Measurements from ENCODE around the gene RAB1B. TPM values are rescaled to one million over a fixed set of nuclear protein-coding genes. Genes with fewer than 3 reads are reported as not detected.
"Not testable (repeated sequence)": the region's sequence is repeated elsewhere in the genome, so short reads cannot be mapped to it uniquely, and the experiment has no call there.

RAB1B gene
- total RNA-seq, 1 experiment from 2014 or later = 55.4 TPM

- no peak for DNase-seq (ENCODE audit: low read depth)
- in situ Hi-C loops (cut with HindIII; ENCODE audit: low pct_unique_long_range_greater_than_20kb, low sequenced_read_pairs) = no loop called here
Observed at GRCh38 chr11:66263785-66264184, 4.7 kb upstream of the RAB1B start.

- in situ Hi-C loops (cut with HindIII; ENCODE audit: low pct_unique_long_range_greater_than_20kb, low sequenced_read_pairs) = no loop called here
- no peak for DNase-seq (ENCODE audit: low read depth)
Observed at GRCh38 chr11:66264383-66264782, 4.1 kb upstream of the RAB1B start.

- in situ Hi-C loops (cut with HindIII; ENCODE audit: low pct_unique_long_range_greater_than_20kb, low sequenced_read_pairs) = no loop called here
Observed at GRCh38 chr11:66264914-66265313, 3.5 kb upstream of the RAB1B start.

DNA sequence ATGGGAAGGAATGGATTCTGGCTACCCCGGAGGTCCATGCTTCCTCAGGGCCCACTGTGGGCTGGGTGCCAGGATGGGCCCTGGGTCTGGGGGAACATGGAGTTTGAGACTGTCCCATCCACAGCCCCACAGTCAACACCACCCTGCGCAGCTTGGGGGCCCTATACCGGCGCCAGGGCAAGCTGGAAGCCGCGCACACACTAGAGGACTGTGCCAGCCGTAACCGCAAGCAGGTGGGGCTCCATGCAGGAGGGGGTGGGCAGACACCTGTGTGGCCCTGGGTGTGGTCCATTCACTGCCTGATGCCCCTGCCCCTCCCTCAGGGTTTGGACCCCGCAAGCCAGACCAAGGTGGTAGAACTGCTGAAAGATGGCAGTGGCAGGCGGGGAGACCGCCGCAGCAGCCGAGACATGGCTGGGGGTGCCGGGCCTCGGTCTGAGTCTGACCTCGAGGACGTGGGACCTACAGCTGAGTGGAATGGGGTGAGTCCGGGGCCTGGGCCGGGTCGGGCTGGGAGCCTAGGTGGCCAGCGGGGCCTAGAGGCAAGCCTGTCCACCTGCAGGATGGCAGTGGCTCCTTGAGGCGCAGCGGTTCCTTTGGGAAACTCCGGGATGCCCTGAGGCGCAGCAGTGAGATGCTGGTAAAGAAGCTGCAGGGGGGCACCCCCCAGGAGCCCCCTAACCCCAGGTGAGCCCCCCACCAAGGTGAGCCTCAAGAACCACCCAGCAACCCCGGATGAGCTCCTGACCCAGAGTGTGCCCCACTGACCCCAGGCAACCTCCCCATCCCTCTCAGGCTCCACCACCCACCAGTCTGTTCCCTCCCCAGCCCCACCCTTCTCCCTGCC is 2.7 kb upstream of the RAB1B start:
- no peak for DNase-seq (ENCODE audit: low read depth)
- in situ Hi-C loops (cut with HindIII; ENCODE audit: low pct_unique_long_range_greater_than_20kb, low sequenced_read_pairs) = no loop called here

More at GRCh38 chr11:66264914-66265313, 3.5 kb upstream of the RAB1B start:
- DNase-seq (ENCODE audit: low read depth) = no peak

GRCh38 chr11:66266378-66267038 is 1.9 kb upstream of the RAB1B start:
- in situ Hi-C loops (cut with HindIII; ENCODE audit: low pct_unique_long_range_greater_than_20kb, low sequenced_read_pairs) = no loop called here

DNA sequence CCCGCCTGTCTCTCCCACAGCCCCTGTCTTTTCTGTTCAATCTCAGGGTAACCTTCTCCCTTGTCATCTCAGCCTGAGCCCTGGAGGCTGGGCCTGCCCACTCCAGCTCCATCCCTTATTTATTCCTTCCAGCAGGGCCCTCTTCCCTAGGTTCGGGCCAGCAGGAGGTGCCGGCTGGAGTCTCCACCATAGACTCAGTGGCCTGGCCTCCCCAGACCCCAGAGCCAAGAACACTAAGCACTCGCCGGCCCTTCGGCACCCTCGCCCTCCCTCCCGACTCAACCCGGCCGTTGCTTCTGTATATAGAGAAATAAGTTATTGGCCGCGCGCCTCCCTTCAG is 1.4 kb upstream of the RAB1B start:
- DNase-seq (ENCODE audit: low read depth) = no peak

More at GRCh38 chr11:66266378-66267038, 1.9 kb upstream of the RAB1B start:
- no peak for DNase-seq (ENCODE audit: low read depth)

DNA sequence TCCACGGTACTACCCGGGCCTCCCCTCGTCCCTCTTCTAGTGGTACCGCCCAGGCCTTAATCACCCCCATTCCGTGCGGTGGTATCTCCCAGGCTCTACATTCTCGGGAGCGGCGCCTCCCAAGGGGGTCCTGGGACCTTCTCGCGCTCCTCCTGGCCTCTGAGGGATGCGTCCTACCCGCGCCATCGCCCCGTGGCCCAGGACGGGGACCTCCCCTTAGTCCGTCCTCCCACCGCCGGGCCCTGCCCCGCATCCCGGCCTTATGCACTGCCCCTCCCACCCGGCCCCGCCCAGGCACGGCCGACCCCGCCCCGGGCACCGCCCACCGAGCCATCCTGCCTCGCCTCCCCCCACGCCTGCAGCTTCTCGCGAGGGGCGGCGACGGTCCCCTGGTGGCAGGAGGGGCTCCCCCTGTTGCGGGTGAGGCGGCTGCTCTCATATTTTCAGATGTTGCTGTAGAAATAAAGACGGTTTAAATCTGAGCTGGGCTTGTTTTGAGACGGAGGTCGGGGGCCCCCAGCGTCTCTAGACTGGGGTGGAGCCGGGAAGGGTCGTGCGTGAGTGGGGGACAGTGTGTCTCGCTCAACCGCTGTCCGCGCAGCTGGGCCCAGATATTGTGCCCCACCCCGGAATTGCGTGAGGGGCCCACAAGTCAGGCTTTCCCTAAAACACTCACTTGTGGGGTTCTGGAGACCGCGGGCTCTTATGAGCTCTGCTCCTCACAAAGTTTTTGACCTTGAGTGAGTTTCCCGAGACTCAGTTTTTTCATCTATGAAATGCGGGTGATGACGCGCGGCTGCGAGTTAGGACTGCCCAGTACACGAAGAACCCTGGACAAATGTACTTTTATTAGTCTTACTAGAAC is 828 bp upstream of the RAB1B start:
- in situ Hi-C loops (cut with HindIII; ENCODE audit: low pct_unique_long_range_greater_than_20kb, low sequenced_read_pairs) = no loop called here
- DNase-seq (ENCODE audit: low read depth) = peak; percentile 67

More for the DNA sequence above, 1.4 kb upstream of the RAB1B start:
- in situ Hi-C loops (cut with HindIII; ENCODE audit: low pct_unique_long_range_greater_than_20kb, low sequenced_read_pairs) = no loop called here

DNA sequence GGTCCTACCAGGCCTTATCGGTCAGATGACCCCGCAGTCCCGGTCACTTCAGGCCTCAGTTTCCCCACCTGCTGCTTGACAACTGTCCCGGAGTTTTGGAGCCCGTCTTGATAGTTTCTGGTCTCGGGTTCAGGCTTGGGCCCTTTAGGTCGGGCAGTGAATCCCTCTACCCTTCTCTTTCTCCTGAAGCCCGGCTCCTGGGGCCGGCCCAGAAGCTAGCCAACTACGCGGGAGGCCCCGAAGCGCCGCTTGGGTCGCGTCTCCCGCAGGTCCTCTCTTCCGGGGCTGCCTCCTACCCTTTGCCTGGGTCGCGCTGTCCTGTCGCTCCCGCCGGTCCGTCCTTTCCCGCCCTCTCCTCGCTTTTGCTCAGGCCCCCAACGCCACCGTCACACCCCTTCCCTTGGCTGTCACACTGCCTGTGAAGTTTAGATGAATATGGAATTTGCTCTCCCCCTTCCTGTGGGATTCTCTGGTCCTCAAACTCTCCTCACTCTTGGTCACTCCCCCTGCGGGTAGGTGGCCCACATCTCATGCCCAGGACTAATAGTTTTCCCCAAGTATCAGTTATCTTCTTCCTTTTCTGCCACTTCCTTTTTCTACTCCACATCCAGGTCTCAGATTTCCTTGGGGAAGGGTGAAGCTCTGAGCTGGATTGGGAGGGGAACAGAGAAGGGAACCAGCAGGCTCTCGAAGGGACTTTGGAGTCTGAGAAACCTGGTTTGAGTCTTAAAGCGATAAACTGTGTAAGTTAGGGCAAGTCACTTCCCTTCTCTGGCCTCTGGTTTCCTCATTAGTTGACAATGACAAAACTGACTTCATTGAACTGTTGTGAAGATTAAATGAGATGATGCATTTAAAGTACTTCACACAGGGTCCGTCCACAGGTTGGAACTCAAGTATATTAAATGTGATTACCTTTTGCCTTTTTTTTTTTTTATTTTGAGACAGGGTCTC is 790 bp downstream of the RAB1B start:
- peak; percentile 21 for DNase-seq (ENCODE audit: low read depth)
- in situ Hi-C loops (cut with HindIII; ENCODE audit: low pct_unique_long_range_greater_than_20kb, low sequenced_read_pairs) = no loop called here

DNA sequence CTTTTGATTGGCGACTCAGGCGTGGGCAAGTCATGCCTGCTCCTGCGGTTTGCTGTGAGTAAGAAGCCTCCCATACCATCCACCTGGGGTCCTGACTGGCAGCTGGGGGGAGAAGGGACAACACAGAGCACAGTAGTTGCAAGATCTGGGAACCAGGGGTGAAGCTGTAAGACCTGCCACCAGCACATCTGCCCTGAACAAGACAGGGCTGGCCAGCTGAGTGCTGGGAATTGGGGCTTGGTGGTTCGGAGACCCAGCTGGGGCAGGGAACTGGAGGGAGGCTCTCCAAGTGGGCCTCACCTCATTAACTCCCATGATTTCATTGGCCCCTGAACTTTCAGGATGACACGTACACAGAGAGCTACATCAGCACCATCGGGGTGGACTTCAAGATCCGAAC is 3.4 kb downstream of the RAB1B start:
- in situ Hi-C loops (cut with HindIII; ENCODE audit: low pct_unique_long_range_greater_than_20kb, low sequenced_read_pairs) = no loop called here

DNA sequence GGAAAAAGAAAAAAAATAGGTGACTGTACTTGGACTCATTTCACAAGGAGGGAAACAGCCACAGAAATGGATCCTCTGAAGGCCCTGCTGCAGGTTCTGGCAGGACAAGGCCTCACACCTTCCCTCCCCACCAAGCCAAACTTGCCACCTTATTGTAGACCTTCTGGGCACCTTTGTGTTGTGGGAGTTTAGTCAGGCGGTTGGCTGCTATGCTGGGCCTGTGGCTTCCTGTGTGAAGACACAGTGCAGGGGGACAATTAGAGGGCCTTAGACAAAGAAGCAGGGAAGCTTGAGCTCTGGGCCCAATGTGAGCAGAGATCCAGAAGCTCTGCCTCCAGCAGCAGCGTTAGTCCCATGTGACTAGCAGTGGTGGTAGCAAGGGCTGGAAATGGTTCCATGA is 4.2 kb downstream of the RAB1B start:
- in situ Hi-C loops (cut with HindIII; ENCODE audit: low pct_unique_long_range_greater_than_20kb, low sequenced_read_pairs) = no loop called here

More for the DNA sequence above, 3.4 kb downstream of the RAB1B start:
- no peak for DNase-seq (ENCODE audit: low read depth)

DNA sequence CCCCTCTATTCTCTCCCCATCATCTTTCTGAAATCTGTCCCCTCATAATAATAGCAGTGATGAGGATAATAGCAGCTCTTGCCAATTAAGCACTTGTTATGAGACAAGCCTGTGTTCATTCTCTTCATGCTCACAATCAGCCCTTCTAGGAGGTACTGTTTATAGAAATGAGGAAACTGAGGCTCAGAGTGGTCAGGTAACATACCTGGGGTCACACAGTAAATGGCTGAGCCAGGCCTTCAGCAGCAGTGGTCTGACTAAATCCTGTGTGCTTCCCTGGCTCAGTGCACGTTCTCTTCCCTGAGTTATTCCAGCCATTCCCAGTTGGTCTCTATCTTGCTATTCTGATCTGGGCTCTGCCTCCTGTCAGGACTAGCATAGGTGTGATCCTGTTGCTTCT is 5.8 kb downstream of the RAB1B start:
- no peak for DNase-seq (ENCODE audit: low read depth)
- in situ Hi-C loops (cut with HindIII; ENCODE audit: low pct_unique_long_range_greater_than_20kb, low sequenced_read_pairs) = no loop called here

More for the DNA sequence above, 4.2 kb downstream of the RAB1B start:
- DNase-seq (ENCODE audit: low read depth) = no peak

GRCh38 chr11:66275396-66275795 is 7.0 kb downstream of the RAB1B start:
- no peak for DNase-seq (ENCODE audit: low read depth)
- in situ Hi-C loops (cut with HindIII; ENCODE audit: low pct_unique_long_range_greater_than_20kb, low sequenced_read_pairs) = no loop called here

- DNase-seq (ENCODE audit: low read depth) = no peak
- in situ Hi-C loops (cut with HindIII; ENCODE audit: low pct_unique_long_range_greater_than_20kb, low sequenced_read_pairs) = no loop called here
Observed at GRCh38 chr11:66275984-66276612, 7.7 kb downstream of the RAB1B start.

DNA sequence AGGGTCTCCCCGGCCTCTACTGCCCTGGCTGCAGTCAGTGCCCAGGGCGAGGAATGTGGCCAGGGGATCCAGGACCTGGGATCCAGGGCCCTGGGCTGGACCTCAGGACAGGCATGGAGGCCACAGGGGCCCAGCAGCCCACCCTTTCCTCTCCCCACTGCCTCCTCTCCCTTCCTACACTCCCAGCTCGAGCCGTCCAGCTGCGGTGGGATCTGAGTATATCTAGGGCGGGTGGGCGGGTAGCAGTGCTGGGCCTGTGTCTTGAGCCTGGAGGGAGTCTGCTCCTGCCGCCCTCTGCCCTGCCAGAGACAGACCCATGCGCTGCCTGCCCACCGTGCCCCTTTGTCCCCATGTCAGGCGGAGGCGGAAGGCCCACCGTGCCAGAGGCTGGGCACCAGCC is 8.2 kb downstream of the RAB1B start:
- DNase-seq (ENCODE audit: low read depth); in situ Hi-C loops (cut with HindIII; ENCODE audit: low pct_unique_long_range_greater_than_20kb, low sequenced_read_pairs): not testable (repeated sequence)

GRCh38 chr11:66277064-66277463 is 8.6 kb downstream of the RAB1B start:
- DNase-seq (ENCODE audit: low read depth); in situ Hi-C loops (cut with HindIII; ENCODE audit: low pct_unique_long_range_greater_than_20kb, low sequenced_read_pairs): not testable (repeated sequence)

DNA sequence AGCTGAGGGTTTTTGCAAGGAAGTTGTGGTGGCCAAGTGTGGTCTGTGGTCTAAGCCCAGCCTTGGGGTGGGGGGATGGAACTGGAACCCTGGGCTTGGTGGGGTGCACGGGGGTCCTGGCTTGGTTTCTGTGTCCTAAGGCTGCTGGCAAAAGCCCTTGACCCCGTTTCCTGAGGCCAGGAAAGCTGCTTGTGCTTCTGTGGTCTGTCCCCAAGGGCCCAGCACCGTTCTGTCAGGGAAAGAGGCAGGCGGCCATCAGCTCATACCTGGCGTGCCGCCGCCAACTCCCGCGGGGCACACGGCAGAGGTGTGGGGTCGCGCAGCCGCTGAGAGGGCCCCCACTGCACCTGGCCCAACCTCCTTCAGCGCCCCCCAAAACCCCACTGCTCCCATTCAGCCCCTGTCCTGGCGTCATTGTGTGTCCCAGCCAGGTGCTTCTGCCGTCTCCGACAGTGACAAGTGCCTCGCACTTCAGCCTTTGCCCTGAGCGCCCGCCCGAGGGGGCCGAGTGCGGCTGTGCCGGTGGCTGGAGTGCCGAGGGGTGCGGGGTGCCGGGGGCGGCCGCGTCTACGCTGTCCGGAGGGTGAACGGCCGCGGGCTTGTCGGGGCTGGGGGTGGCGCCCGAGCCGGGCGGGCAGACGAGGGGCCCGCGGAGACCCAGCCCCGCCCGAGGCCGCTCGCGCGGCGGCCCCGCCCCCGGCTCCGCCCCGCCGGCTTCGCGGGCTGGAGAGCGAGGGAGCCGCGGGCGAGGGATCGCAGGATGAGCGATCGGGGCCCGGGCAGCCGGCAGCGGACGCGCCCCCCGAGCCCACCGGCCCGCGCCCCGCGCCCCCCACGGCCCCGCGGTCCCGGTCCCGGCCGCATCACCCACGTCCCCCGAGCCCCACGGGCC is 9.3 kb downstream of the RAB1B start, which contains the start of gene CNIH2:
CNIH2 (plus strand) TSS at position 705 of the 892 bp plus-strand sequence. CDS start 282 bp downstream, outside the sequence.
- no peak for DNase-seq (ENCODE audit: low read depth)

More for the DNA sequence above, 9.3 kb downstream of the RAB1B start, which contains the start of gene CNIH2:
- in situ Hi-C loops (cut with HindIII; ENCODE audit: low pct_unique_long_range_greater_than_20kb, low sequenced_read_pairs) = no loop called here
